IMR-90 (cell line): Measurements from ENCODE around the gene KLK1. TPM values are rescaled to one million over a fixed set of nuclear protein-coding genes. Genes with fewer than 3 reads are reported as not detected.

Experiments
- ATAC-seq: fragments of 200-7000 bp; cut with Tn5 transposase; 2 replicates; pipeline ENCODE4 v1.9.1; 2020; ENCODE audit warnings: low read depth, mild to moderate bottlenecking, moderate library complexity
- BruUV-seq: library from RNA; stranded (reverse); fragments of 400-500 nt; replicated peaks from 2 replicates; lab custom pipeline; 2021; lab: Mats Ljungman, UMichigan
- CTCF ChIA-PET: fragments of 300-600 bp; formaldehyde crosslinking; extraction: SDS; loops from one replicate; lab custom pipeline; 2021; ENCODE audit warnings: antibody characterized with exemption; lab: Yijun Ruan, JAX
- POLR2A ChIA-PET: fragments of 300-600 bp; sonication (Branson Sonifier 250); formaldehyde crosslinking; loops from one replicate; lab custom pipeline; 2022; ENCODE audit warnings: antibody characterized with exemption; ENCODE audit not compliant: unreplicated experiment; lab: Charles Lee
- DNase-seq: peaks from one replicate; pipeline ENCODE4 v3.0.0; 2013
- H2AFZ ChIP-seq: replicated peaks from 2 replicates; pipeline ENCODE3; 2013; ENCODE audit warnings: low read length, mild to moderate bottlenecking; ENCODE audit not compliant: poor library complexity
- H2AK5ac ChIP-seq: 2 replicates; pipeline ENCODE4 v1.6.1; 2013; ENCODE audit warnings: low read depth, low read length, inconsistent platforms
- H2AK9ac ChIP-seq: replicated peaks from 2 replicates; pipeline ENCODE3; 2013; ENCODE audit warnings: mild to moderate bottlenecking, low read depth, low read length, moderate library complexity; ENCODE audit not compliant: poor library complexity
- H2BK120ac ChIP-seq: 2 replicates; pipeline ENCODE4 v1.6.1; 2013; ENCODE audit warnings: low read depth, low read length, inconsistent platforms
- H2BK15ac ChIP-seq: 3 replicates; pipeline ENCODE4 v1.6.1; 2013; ENCODE audit warnings: low read depth, low read length, inconsistent platforms
- H2BK20ac ChIP-seq: 2 replicates; pipeline ENCODE4 v1.6.1; 2013; ENCODE audit warnings: low read depth, mild to moderate bottlenecking, inconsistent platforms, low read length, moderate library complexity
- H2BK5ac ChIP-seq: 2 replicates; pipeline ENCODE4 v1.6.1; 2013; ENCODE audit warnings: mild to moderate bottlenecking, low read depth, low read length, inconsistent platforms; ENCODE audit not compliant: poor library complexity, severe bottlenecking
- H3K14ac ChIP-seq: replicated peaks from 2 replicates; pipeline ENCODE4 v1.6.1; 2013; ENCODE audit warnings: low read depth, low read length, inconsistent platforms
- H3K18ac ChIP-seq: 2 replicates; pipeline ENCODE4 v1.6.1; 2013; ENCODE audit warnings: low read depth, low read length, control low read depth
- H3K23ac ChIP-seq: 2 replicates; pipeline ENCODE4 v1.6.1; 2013; ENCODE audit warnings: low read depth, low read length, inconsistent platforms
- H3K27ac ChIP-seq: 2 replicates; pipeline ENCODE4 v1.5.1; 2013; ENCODE audit warnings: mild to moderate bottlenecking, control low read depth, low read length; ENCODE audit not compliant: insufficient read depth
- H3K27me3 ChIP-seq: 2 replicates; pipeline ENCODE4 v1.6.1; 2013; ENCODE audit warnings: low read length; ENCODE audit not compliant: control insufficient read depth, insufficient read depth
- H3K36me3 ChIP-seq: 2 replicates; pipeline ENCODE4 v1.6.1; 2013; ENCODE audit warnings: low read length, mixed read lengths; ENCODE audit not compliant: control insufficient read depth, insufficient read depth
- H3K4ac ChIP-seq: 2 replicates; pipeline ENCODE4 v1.6.1; 2013; ENCODE audit warnings: low read depth, low read length, inconsistent platforms
- H3K4me1 ChIP-seq: 2 replicates; pipeline ENCODE4 v1.6.1; 2013; ENCODE audit warnings: low read length, mixed read lengths; ENCODE audit not compliant: control insufficient read depth, insufficient read depth
- H3K4me2 ChIP-seq: 2 replicates; pipeline ENCODE4 v1.6.1; 2013; ENCODE audit warnings: low read depth, mild to moderate bottlenecking, control low read depth, low read length, moderate library complexity
- H3K4me3 ChIP-seq: 2 replicates; pipeline ENCODE4 v1.5.1; 2013; ENCODE audit warnings: low read depth, mild to moderate bottlenecking, control low read depth, low read length, moderate library complexity; ENCODE audit not compliant: insufficient read depth
- H3K56ac ChIP-seq: 2 replicates; pipeline ENCODE4 v1.6.1; 2013; ENCODE audit warnings: low read length, inconsistent platforms; ENCODE audit not compliant: insufficient read depth; ENCODE audit errors: extremely low read depth
- H3K79me1 ChIP-seq, 2 experiments: 2 replicates each; pipeline ENCODE4 v1.6.1; 2013; ENCODE audit warnings: low read length in 2 of 2, inconsistent platforms in 1 of 2, low read depth in 1 of 2
- H3K9ac ChIP-seq: 2 replicates; pipeline ENCODE4 v1.6.1; 2013; ENCODE audit warnings: low read depth, low read length, control low read depth
- H3K9me1 ChIP-seq: 2 replicates; pipeline ENCODE4 v1.6.1; 2013; ENCODE audit warnings: low read length, inconsistent platforms; ENCODE audit not compliant: insufficient read depth
- H3K9me3 ChIP-seq: 2 replicates; pipeline ENCODE4 v1.6.1; 2013; ENCODE audit warnings: low read length; ENCODE audit not compliant: control insufficient read depth, insufficient read depth
- H4K20me1 ChIP-seq: 2 replicates; pipeline ENCODE4 v1.6.1; 2013; ENCODE audit warnings: low read length, inconsistent platforms; ENCODE audit not compliant: insufficient read depth
- H4K5ac ChIP-seq: 2 replicates; pipeline ENCODE4 v1.6.1; 2013; ENCODE audit warnings: mild to moderate bottlenecking, low read depth, low read length, control low read depth
- H4K8ac ChIP-seq, 2 experiments: 2 replicates each; pipeline ENCODE4 v1.6.1; 2013; ENCODE audit warnings: low read depth in 2 of 2, low read length in 2 of 2, control low read depth in 1 of 2, inconsistent platforms in 1 of 2
- H4K91ac ChIP-seq: 2 replicates; pipeline ENCODE4 v1.6.1; 2013; ENCODE audit warnings: low read depth, low read length, inconsistent platforms; ENCODE audit not compliant: insufficient read depth
- BHLHE40 ChIP-seq: fragments of 150-350 bp; IDR thresholded peaks from 2 replicates; pipeline ENCODE4 v1.6.1; 2016; ENCODE audit warnings: mild to moderate bottlenecking, low read depth, low read length
- CEBPB ChIP-seq: IDR thresholded peaks from 2 replicates; pipeline ENCODE4 v1.6.1; 2012; ENCODE audit warnings: low read depth, low read length, improper control_type of control experiment
- CHD1 ChIP-seq: IDR thresholded peaks from 2 replicates; pipeline ENCODE4 v1.6.1; 2012; ENCODE audit warnings: low read depth, low read length, improper control_type of control experiment
- CTCF ChIP-seq: conservative IDR thresholded peaks from 2 replicates; pipeline ENCODE4 v1.5.1; 2012; ENCODE audit warnings: mild to moderate bottlenecking, low read depth, low read length, improper control_type of control experiment
- ELK1 ChIP-seq: fragments of 150-350 bp; IDR thresholded peaks from 2 replicates; pipeline ENCODE4 v1.6.1; 2016; ENCODE audit warnings: low read depth, mild to moderate bottlenecking, low read length, moderate library complexity, borderline replicate concordance
- FOS ChIP-seq: fragments of 150-350 bp; IDR thresholded peaks from 2 replicates; pipeline ENCODE4 v1.6.1; 2016; ENCODE audit warnings: low read depth, low read length
- MAFK ChIP-seq: IDR thresholded peaks from 2 replicates; pipeline ENCODE4 v1.6.1; 2012; ENCODE audit warnings: low read depth, low read length, improper control_type of control experiment
- MAZ ChIP-seq: IDR thresholded peaks from 2 replicates; pipeline ENCODE4 v1.6.1; 2012; ENCODE audit warnings: low read depth, mild to moderate bottlenecking, low read length, improper control_type of control experiment, moderate library complexity, borderline replicate concordance
- MXI1 ChIP-seq: IDR thresholded peaks from 2 replicates; pipeline ENCODE4 v1.6.1; 2012; ENCODE audit warnings: low read depth, mild to moderate bottlenecking, low read length, moderate library complexity, borderline replicate concordance
- NFE2L2 ChIP-seq: fragments of 150-350 bp; IDR thresholded peaks from 2 replicates; pipeline ENCODE4 v1.6.1; 2016; ENCODE audit warnings: low read depth, mild to moderate bottlenecking, low read length
- POLR2A ChIP-seq: IDR thresholded peaks from 2 replicates; pipeline ENCODE4 v1.6.1; 2012; ENCODE audit warnings: mild to moderate bottlenecking, low read depth, low read length
- RAD21 ChIP-seq: IDR thresholded peaks from 2 replicates; pipeline ENCODE4 v1.6.1; 2012; ENCODE audit warnings: low read length, improper control_type of control experiment
- RCOR1 ChIP-seq: IDR thresholded peaks from 2 replicates; pipeline ENCODE4 v1.6.1; 2012; ENCODE audit warnings: mild to moderate bottlenecking, low read length, improper control_type of control experiment; ENCODE audit not compliant: insufficient replicate concordance
- RFX5 ChIP-seq: IDR thresholded peaks from 2 replicates; pipeline ENCODE4 v1.8.0; 2012; ENCODE audit warnings: low read depth, mild to moderate bottlenecking, low read length, moderate library complexity
- SMC3 ChIP-seq: fragments of 150-350 bp; IDR thresholded peaks from 2 replicates; pipeline ENCODE4 v1.6.1; 2016; ENCODE audit warnings: low read depth, mild to moderate bottlenecking, antibody characterized with exemption, low read length, moderate library complexity
- USF2 ChIP-seq: fragments of 150-350 bp; IDR thresholded peaks from 2 replicates; pipeline ENCODE4 v1.6.1; 2017; ENCODE audit warnings: mild to moderate bottlenecking, antibody characterized with exemption, low read length, low read depth
- WGBS, 2 experiments: methylation state at CpG; one replicate each; pipeline versions ENCODE4 v1.1.5 to v1.1.7; 2013; ENCODE audit warnings: missing lambda C conversion rate in 2 of 2; ENCODE audit not compliant: insufficient read length in 1 of 2; ENCODE audit errors: extremely low coverage in 2 of 2; 5-methylcytosine and 5-hydroxymethylcytosine counted together
- dilution Hi-C: fragments of 300-500 bp; cut with HindIII; formaldehyde crosslinking; loops from one replicate; pipeline ENCODE4 v1.14.3; 2018; ENCODE audit warnings: low sequenced_read_pairs; ENCODE audit not compliant: unreplicated experiment
- in situ Hi-C: fragments of 300-500 bp; cut with MboI; formaldehyde crosslinking; loops from 3 replicates; pipeline ENCODE4 v1.14.3; 2019; ENCODE audit warnings: low sequenced_read_pairs, inconsistent platforms, mixed read lengths
- intact Hi-C: fragments of 100-400 bp; cut with micrococcal nuclease; formaldehyde crosslinking; loops from 2 replicates; pipeline ENCODE4 v1.10.0; 2022
- polyA plus RNA-seq, 3 experiments: library from polyadenylated mRNA; depleted of rRNA; stranded (reverse); fragments of >200 nt; gene quantifications; 2 replicates each; pipeline ENCODE4 v1.2.3, GENCODE V29; 2012; ENCODE audit warnings: low replicate concordance in 1 of 3
- total RNA-seq: library from RNA; depleted of rRNA; stranded (reverse); fragments of >200 nt; gene quantifications from 2 replicates; pipeline ENCODE4 v1.2.3, GENCODE V29; 2012

The KLK1 gene
- total and polyA plus RNA-seq, 2 of the 4 experiments (the other 2 are of a cell fraction): not detected

GRCh38 chr19:50843701-50844221 lies 20.2 kb upstream of the KLK1 start:
- no TSS peak for BruUV-seq
- ATAC-seq: no peak
- no CpG with 5 or more reads among the region's 7 CpGs for WGBS, 2 experiments
- H3K27me3 ChIP-seq: no peaks in the 10 kb centered on the region; the same call in 1 of the 2 replicates
- ChIA-PET CTCF (no interaction called here), POLR2A (no interaction called here)
- intact Hi-C loops (no loop called here), dilution Hi-C loops (no loop called here), in situ Hi-C loops (no loop called here)
- no peaks in the 10 kb centered on the region for H3K79me1 ChIP-seq
- no peak for DNase-seq
- no peaks in the 10 kb centered on the region for H4K20me1 ChIP-seq
- H3K4me3 ChIP-seq: no peak overlapping the region
- no peaks in the 10 kb centered on the region for H3K4me1 ChIP-seq
- no peak overlapping the region for H3K9ac ChIP-seq
- TF ChIP-seq RAD21: no peak
- no peak for TF ChIP-seq CEBPB
- TF ChIP-seq SMC3: no peak
- no peak for TF ChIP-seq CTCF
- no peak for TF ChIP-seq MXI1
- TF ChIP-seq NFE2L2: no peak
- no peak for TF ChIP-seq MAZ
- TF ChIP-seq POLR2A: no peak
- no peak for TF ChIP-seq BHLHE40
- TF ChIP-seq RFX5: no peak
- no peak for TF ChIP-seq USF2
- TF ChIP-seq MAFK: no peak
- TF ChIP-seq FOS: no peak
- TF ChIP-seq ELK1: no peak
- no peak for TF ChIP-seq RCOR1
- no peak for TF ChIP-seq CHD1
- no peak overlapping the region for H2BK20ac ChIP-seq
- H3K9me3 ChIP-seq: no peaks in the 10 kb centered on the region
- no peak overlapping the region for H3K4me2 ChIP-seq
- no peak overlapping the region for H4K8ac ChIP-seq
- no peaks in the 10 kb centered on the region for H3K9me1 ChIP-seq
- H3K27ac ChIP-seq: no peak overlapping the region
- no peak overlapping the region for H3K4ac ChIP-seq
- H2AFZ ChIP-seq: no peak overlapping the region
- no peak overlapping the region for H3K23ac ChIP-seq
- H4K5ac ChIP-seq: no peak overlapping the region
- H3K36me3 ChIP-seq: no peaks in the 10 kb centered on the region
- H2AK5ac ChIP-seq: no peak overlapping the region
- no peak overlapping the region for H3K14ac ChIP-seq
- H4K91ac ChIP-seq: no peak overlapping the region
- H2BK120ac ChIP-seq: no peak overlapping the region
- no peak overlapping the region for H3K18ac ChIP-seq
- H2BK15ac ChIP-seq: no peak overlapping the region
- H2BK5ac ChIP-seq: no peak overlapping the region
- H3K56ac ChIP-seq: no peak overlapping the region
- H2AK9ac ChIP-seq: no peak overlapping the region
